ENCODE results near the gene LHX6.

LHX6 gene

GRCh38 chr9:122209451-122209850 is 19.3 kb downstream of the LHX6 start:
- no peak overlapping the region for H3K4me3 ChIP-seq (replicated peaks; ENCODE audit: low read depth, low read length)
- DNase-seq (ENCODE audit: low read depth), result no peak
- TF ChIP-seq CTCF (IDR thresholded peaks at IDR 0.05; ENCODE audit: low read length, missing control alignments), result no peak

- DNase-seq (ENCODE audit: low read depth), result no peak
- no peak overlapping the region for H3K4me3 ChIP-seq (replicated peaks; ENCODE audit: low read depth, low read length)
- no peak for TF ChIP-seq CTCF (IDR thresholded peaks at IDR 0.05; ENCODE audit: low read length, missing control alignments)
These were observed 21.7 kb downstream of the LHX6 start for GRCh38 chr9:122207096-122207495.

- H3K4me3 ChIP-seq (replicated peaks; ENCODE audit: low read depth, low read length), result no peak overlapping the region
- TF ChIP-seq CTCF (IDR thresholded peaks at IDR 0.05; ENCODE audit: low read length, missing control alignments), result no peak
- peak; percentile 57 for DNase-seq (ENCODE audit: low read depth)
These were observed 22.4 kb downstream of the LHX6 start for GRCh38 chr9:122206118-122207046.

- TF ChIP-seq CTCF (IDR thresholded peaks at IDR 0.05; ENCODE audit: low read length, missing control alignments), result no peak
- DNase-seq (ENCODE audit: low read depth), result no peak
These were observed 23.6 kb downstream of the LHX6 start for GRCh38 chr9:122205176-122205575.

GRCh38 chr9:122204491-122204890 is 24.3 kb downstream of the LHX6 start:
- TF ChIP-seq CTCF (IDR thresholded peaks at IDR 0.05; ENCODE audit: low read length, missing control alignments), result no peak
- no peak for DNase-seq (ENCODE audit: low read depth)

More at GRCh38 chr9:122205176-122205575, 23.6 kb downstream of the LHX6 start:
- no peak overlapping the region for H3K4me3 ChIP-seq (replicated peaks; ENCODE audit: low read depth, low read length)

GRCh38 chr9:122204055-122204454 is 24.7 kb downstream of the LHX6 start:
- H3K4me3 ChIP-seq (replicated peaks; ENCODE audit: low read depth, low read length), result no peak overlapping the region
- TF ChIP-seq CTCF (IDR thresholded peaks at IDR 0.05; ENCODE audit: low read length, missing control alignments), result no peak
- DNase-seq (ENCODE audit: low read depth), result no peak

More at GRCh38 chr9:122204491-122204890, 24.3 kb downstream of the LHX6 start:
- H3K4me3 ChIP-seq (replicated peaks; ENCODE audit: low read depth, low read length), result no peak overlapping the region
